Measurements from ENCODE around the gene ZBTB46.

GRCh38 chr20:63706027-63706695, 124.9 kb downstream of the ZBTB46 start:
- TF ChIP-seq SIN3A (IDR thresholded peaks at IDR 0.05; ENCODE audit: borderline replicate concordance, insufficient read depth, low read length), result no peak
- no peak for TF ChIP-seq POLR2AphosphoS5 (IDR thresholded peaks at IDR 0.05; ENCODE audit: low read depth, low read length)
- TF ChIP-seq TAF1 (IDR thresholded peaks at IDR 0.05; ENCODE audit: borderline replicate concordance, insufficient read depth, low read length), result no peak
- TF ChIP-seq, protein P1, sequence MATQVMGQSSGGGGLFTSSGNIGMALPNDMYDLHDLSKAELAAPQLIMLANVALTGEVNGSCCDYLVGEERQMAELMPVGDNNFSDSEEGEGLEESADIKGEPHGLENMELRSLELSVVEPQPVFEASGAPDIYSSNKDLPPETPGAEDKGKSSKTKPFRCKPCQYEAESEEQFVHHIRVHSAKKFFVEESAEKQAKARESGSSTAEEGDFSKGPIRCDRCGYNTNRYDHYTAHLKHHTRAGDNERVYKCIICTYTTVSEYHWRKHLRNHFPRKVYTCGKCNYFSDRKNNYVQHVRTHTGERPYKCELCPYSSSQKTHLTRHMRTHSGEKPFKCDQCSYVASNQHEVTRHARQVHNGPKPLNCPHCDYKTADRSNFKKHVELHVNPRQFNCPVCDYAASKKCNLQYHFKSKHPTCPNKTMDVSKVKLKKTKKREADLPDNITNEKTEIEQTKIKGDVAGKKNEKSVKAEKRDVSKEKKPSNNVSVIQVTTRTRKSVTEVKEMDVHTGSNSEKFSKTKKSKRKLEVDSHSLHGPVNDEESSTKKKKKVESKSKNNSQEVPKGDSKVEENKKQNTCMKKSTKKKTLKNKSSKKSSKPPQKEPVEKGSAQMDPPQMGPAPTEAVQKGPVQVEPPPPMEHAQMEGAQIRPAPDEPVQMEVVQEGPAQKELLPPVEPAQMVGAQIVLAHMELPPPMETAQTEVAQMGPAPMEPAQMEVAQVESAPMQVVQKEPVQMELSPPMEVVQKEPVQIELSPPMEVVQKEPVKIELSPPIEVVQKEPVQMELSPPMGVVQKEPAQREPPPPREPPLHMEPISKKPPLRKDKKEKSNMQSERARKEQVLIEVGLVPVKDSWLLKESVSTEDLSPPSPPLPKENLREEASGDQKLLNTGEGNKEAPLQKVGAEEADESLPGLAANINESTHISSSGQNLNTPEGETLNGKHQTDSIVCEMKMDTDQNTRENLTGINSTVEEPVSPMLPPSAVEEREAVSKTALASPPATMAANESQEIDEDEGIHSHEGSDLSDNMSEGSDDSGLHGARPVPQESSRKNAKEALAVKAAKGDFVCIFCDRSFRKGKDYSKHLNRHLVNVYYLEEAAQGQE (IDR thresholded peaks at IDR 0.05; ENCODE audit: insufficient read depth in 1 of 2, low read depth in 2 of 2, low read length in 2 of 2), result no peak
